B cell (primary cell): Measurements from ENCODE around the gene MAEA. TPM values are rescaled to one million over a fixed set of nuclear protein-coding genes. Genes with fewer than 3 reads are reported as not detected.

Source experiments
- ATAC-seq: fragments of 200-7000 bp; cut with Tn5 transposase; one replicate; pipeline ENCODE4 v1.10.0; 2021; ENCODE audit warnings: low read depth, mild to moderate bottlenecking, moderate number of reproducible peaks, moderate library complexity
- CTCF ChIA-PET: fragments of 350-600 bp; sonication (Branson Sonifier 250); formaldehyde crosslinking; loops from one replicate; lab custom pipeline; 2021; ENCODE audit warnings: antibody characterized with exemption, inconsistent platforms; lab: Charles Lee
- POLR2A ChIA-PET: fragments of 350-600 bp; sonication (Branson Sonifier 250); formaldehyde crosslinking; loops from one replicate; lab custom pipeline; 2021; ENCODE audit warnings: antibody characterized with exemption; lab: Charles Lee
- DNase-seq: peaks from one replicate; pipeline ENCODE4 v3.0.0; 2013
- H2AFZ ChIP-seq: 2 replicates; pipeline ENCODE4 v1.6.1; 2012; ENCODE audit warnings: mild to moderate bottlenecking, low read depth, low read length; ENCODE audit not compliant: insufficient read depth, poor library complexity, severe bottlenecking
- H3K27ac ChIP-seq, 2 donors: 1 replicate in 1 of 2; 2 replicates in 1 of 2; pipeline ENCODE4 v1.5.1; 2012 to 2013; ENCODE audit warnings: low read length in 2 of 2, mild to moderate bottlenecking in 2 of 2, moderate library complexity in 1 of 2
- H3K27me3 ChIP-seq, 4 experiments: fragments of 200-600 bp in 1 of 4; sonication (generic) in 1 of 4; replicated peaks in 1 of 4; 1 replicate in 2 of 4; 2 replicates in 2 of 4; pipeline versions ENCODE4 v1.6.1 to v1.7.0; 2013 to 2016; ENCODE audit warnings: low read length in 3 of 4, mild to moderate bottlenecking in 2 of 4, mixed read lengths in 1 of 4, moderate library complexity in 1 of 4; ENCODE audit not compliant: insufficient read depth in 4 of 4, control insufficient read depth in 3 of 4; ENCODE audit errors: control extremely low read depth in 1 of 4
- H3K36me3 ChIP-seq, 2 experiments: replicated peaks in 1 of 2; 1 replicate in 1 of 2; 2 replicates in 1 of 2; pipeline versions ENCODE4 v1.6.1 to v1.7.1; 2013; ENCODE audit warnings: low read length in 1 of 2; ENCODE audit not compliant: insufficient read depth in 2 of 2, control insufficient read depth in 1 of 2; ENCODE audit errors: control extremely low read depth in 1 of 2, extremely low read depth in 1 of 2
- H3K4me1 ChIP-seq, 2 donors: fragments of 200-600 bp in 1 of 2; sonication (generic) in 1 of 2; 1 replicate in 1 of 2; 2 replicates in 1 of 2; pipeline versions ENCODE4 v1.5.1 to v1.6.1; 2013 to 2017; ENCODE audit warnings: low read length in 2 of 2; ENCODE audit not compliant: control insufficient read depth in 2 of 2, insufficient read depth in 2 of 2
- H3K4me2 ChIP-seq: replicated peaks from 2 replicates; pipeline ENCODE3; 2012; ENCODE audit warnings: mild to moderate bottlenecking, low read depth, low read length; ENCODE audit not compliant: poor library complexity, severe bottlenecking
- H3K4me3 ChIP-seq, 5 experiments: fragments of 200-600 bp in 1 of 5; sonication (generic) in 1 of 5; 1 replicate in 3 of 5; 2 replicates in 2 of 5; pipeline versions ENCODE4 v1.5.1 to v1.7.0; 2011 to 2016; ENCODE audit warnings: low read length in 4 of 5, mild to moderate bottlenecking in 4 of 5, low read depth in 2 of 5, control low read depth in 1 of 5, moderate library complexity in 1 of 5; ENCODE audit not compliant: insufficient read depth in 1 of 5; ENCODE audit errors: control extremely low read depth in 1 of 5, extremely low read depth in 1 of 5
- H3K79me2 ChIP-seq: fragments of 200-600 bp; sonication (generic); one replicate; pipeline ENCODE4 v1.6.0; 2016; ENCODE audit warnings: low read length; ENCODE audit not compliant: control insufficient read depth, insufficient read depth
- H3K9ac ChIP-seq: fragments of 200-600 bp; sonication (generic); 2 replicates; pipeline ENCODE4 v1.6.1; 2017; ENCODE audit warnings: mild to moderate bottlenecking, low read length, moderate library complexity
- H3K9me3 ChIP-seq, 3 donors: one replicate each; pipeline versions ENCODE4 v1.6.1 to v1.7.1; 2013; ENCODE audit warnings: low read length in 2 of 3; ENCODE audit not compliant: control insufficient read depth in 2 of 3, insufficient read depth in 1 of 3; ENCODE audit errors: control extremely low read depth in 1 of 3
- H4K20me1 ChIP-seq: 2 replicates; pipeline ENCODE4 v1.6.0; 2012; ENCODE audit warnings: mild to moderate bottlenecking, low read length; ENCODE audit not compliant: insufficient read depth, control insufficient read depth, poor library complexity, severe bottlenecking
- H3K27ac Mint-ChIP-seq: one replicate; pipeline ENCODE4 v1.8.0; 2021; ENCODE audit warnings: mixed read lengths
- H3K27me3 Mint-ChIP-seq: one replicate; pipeline ENCODE4 v1.8.0; 2021; ENCODE audit warnings: mixed read lengths
- H3K4me1 Mint-ChIP-seq: one replicate; pipeline ENCODE4 v1.8.0; 2021; ENCODE audit warnings: mixed read lengths
- H3K4me3 Mint-ChIP-seq: one replicate; pipeline ENCODE4 v1.8.0; 2021; ENCODE audit warnings: mixed read lengths
- H3K9me3 Mint-ChIP-seq: one replicate; pipeline ENCODE4 v1.8.0; 2022; ENCODE audit warnings: mixed read lengths; ENCODE audit not compliant: insufficient read depth
- CTCF ChIP-seq: fragments of 200-600 bp; IDR thresholded peaks from one replicate; pipeline ENCODE4 v1.8.0; 2022; ENCODE audit warnings: antibody characterized with exemption, mild to moderate bottlenecking
- EZH2 ChIP-seq: IDR thresholded peaks from 2 replicates; pipeline ENCODE4 v1.6.1; 2012; ENCODE audit warnings: borderline replicate concordance, low read depth, mild to moderate bottlenecking, moderate library complexity, low read length; ENCODE audit not compliant: insufficient read depth, poor library complexity, severe bottlenecking
- WGBS: methylation state at CpG from one replicate; pipeline ENCODE4 v1.1.5; 2013; ENCODE audit warnings: missing lambda C conversion rate; ENCODE audit not compliant: insufficient coverage; 5-methylcytosine and 5-hydroxymethylcytosine counted together
- intact Hi-C: fragments of 100-400 bp; cut with micrococcal nuclease; formaldehyde crosslinking; loops from one replicate; pipeline ENCODE4 v1.10.0; 2022
- polyA plus RNA-seq: library from polyadenylated mRNA; depleted of rRNA; stranded (reverse); fragments of >200 nt; gene quantifications from 2 replicates; pipeline ENCODE4 v1.2.3, GENCODE V29; 2012
- total RNA-seq, 2 donors: library from RNA; stranded (reverse); fragments of 120-200 nt in 1 of 2; gene quantifications; 1 replicate in 1 of 2; 2 replicates in 1 of 2; pipeline versions ENCODE4 v1.2.3 to v1.2.4, GENCODE V29; 2013 to 2022

The MAEA gene
- total and polyA plus RNA-seq, 2 donors (not counting 1 experiment from before 2014, with no cell fraction given), result 106 to 107 TPM

GRCh38 chr4:1373892-1374705, 84.4 kb downstream of the MAEA start:
- no peaks in the 10 kb centered on the region for H3K27me3 Mint-ChIP-seq
- Histone ChIP-seq H3K36me3 (peaks cover 0 to 11% of the 10 kb centered on the region in 2 experiments), H3K79me2 (no peaks in the 10 kb centered on the region), H3K27ac (no peak overlapping the region), H3K4me1 (no peaks in the 10 kb centered on the region), H4K20me1 (no peaks in the 10 kb centered on the region), H3K9ac (no peak overlapping the region), H3K9me3 (peaks cover 0 to 4% (median 0%) of the 10 kb centered on the region in 3 donors), H2AFZ (no peak overlapping the region), H3K27me3 (no peaks in the 10 kb centered on the region), H3K4me3 (no peak overlapping the region), H3K4me2 (no peak overlapping the region)
- TF ChIP-seq EZH2, result no peak
- no peak for TF ChIP-seq CTCF
- DNase-seq, result no peak
- 97% methylated on average over 42 of the region's 42 CpGs for WGBS
- ATAC-seq, result no peak
- no peaks in the 10 kb centered on the region for H3K9me3 Mint-ChIP-seq
- intact Hi-C loops, result no loop called here
- no peak overlapping the region for H3K27ac Mint-ChIP-seq
- CTCF ChIA-PET, result no interaction called here
- H3K4me3 Mint-ChIP-seq, result no peak overlapping the region
- H3K4me1 Mint-ChIP-seq, result no peaks in the 10 kb centered on the region
- POLR2A ChIA-PET, result no interaction called here

- ATAC-seq (no peak), DNase-seq (no peak)
- Histone ChIP-seq H3K4me1 (no peaks in the 10 kb centered on the region), H3K9me3 (peaks cover 0 to 4% (median 0%) of the 10 kb centered on the region in 3 donors), H3K27me3 (no peaks in the 10 kb centered on the region), H2AFZ (no peak overlapping the region), H3K4me3 (no peak overlapping the region), H3K4me2 (no peak overlapping the region), H4K20me1 (no peaks in the 10 kb centered on the region), H3K9ac (no peak overlapping the region), H3K36me3 (peaks cover 0 to 11% of the 10 kb centered on the region in 2 experiments), H3K27ac (no peak overlapping the region), H3K79me2 (no peaks in the 10 kb centered on the region)
- ChIA-PET POLR2A (no interaction called here), CTCF (no interaction called here)
- TF ChIP-seq EZH2 (no peak), CTCF (no peak)
- intact Hi-C loops, result no loop called here
- Mint-ChIP-seq H3K4me1 (no peaks in the 10 kb centered on the region), H3K9me3 (no peaks in the 10 kb centered on the region), H3K27ac (no peak overlapping the region), H3K4me3 (no peak overlapping the region), H3K27me3 (no peaks in the 10 kb centered on the region)
- WGBS, result 94% methylated on average over 14 of the region's 14 CpGs
Measured at GRCh38 chr4:1374706-1375045, 85.0 kb downstream of the MAEA start.
